NCI-H774 (cell line): Measurements from ENCODE around the gene CRIP1.

Source experiments
- DNase-seq: peaks from one replicate; lab custom pipeline; 2025; lab: John Stamatoyannopoulos, UW

CRIP1 gene

GRCh38 chr14:105492971-105493871, 6.5 kb downstream of the CRIP1 start:
- DNase-seq: no peak

- DNase-seq: no peak
These were observed 7.4 kb downstream of the CRIP1 start for GRCh38 chr14:105493921-105494605.

- DNase-seq: no peak
These were observed 7.9 kb downstream of the CRIP1 start for GRCh38 chr14:105494606-105494929.

DNA sequence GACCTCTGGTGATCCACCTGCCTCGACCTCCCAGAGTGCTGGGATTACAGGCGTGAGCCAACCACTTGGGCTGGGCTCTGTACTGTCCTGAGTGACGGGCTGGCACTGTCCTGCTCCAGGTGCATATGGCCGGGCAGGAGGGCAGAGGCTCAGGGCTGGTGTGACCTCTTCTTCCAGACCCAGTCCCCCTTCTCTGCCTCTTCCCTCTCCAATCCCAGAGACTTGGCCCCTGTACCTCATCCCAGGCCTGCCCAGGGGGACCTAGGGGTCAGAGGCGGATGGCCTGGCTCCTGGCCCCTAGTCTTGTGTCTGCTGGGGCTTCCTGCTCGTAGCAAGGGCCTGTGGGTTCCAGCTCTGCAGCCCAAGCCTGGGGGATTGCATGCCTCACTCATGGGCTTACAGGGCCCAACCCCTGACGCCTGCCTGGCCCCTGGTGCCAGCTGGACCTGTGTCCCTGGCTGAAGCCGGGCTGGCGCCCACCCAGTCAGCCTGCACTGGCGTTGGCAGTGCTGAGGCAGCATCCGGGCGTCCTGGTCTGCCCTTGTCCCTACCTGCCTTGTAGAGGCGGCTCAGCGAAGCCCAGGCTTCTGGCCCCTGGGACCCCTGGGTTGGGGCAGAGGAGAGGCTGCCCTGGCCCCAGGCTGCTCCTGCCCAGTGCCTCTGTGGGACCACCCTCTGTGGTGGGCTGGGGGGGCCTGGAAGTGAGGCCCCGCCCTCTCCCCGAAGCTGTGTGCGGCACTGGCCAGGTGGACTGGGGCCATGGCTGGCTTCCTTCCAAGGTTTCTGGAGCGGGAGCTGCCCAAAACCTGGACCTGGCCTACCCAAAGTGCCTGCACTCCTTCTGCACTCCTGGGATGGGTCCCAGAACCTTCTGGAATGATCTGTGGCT, 8.7 kb downstream of the CRIP1 start:
- no peak for DNase-seq

- DNase-seq: no peak
These were observed 9.5 kb downstream of the CRIP1 start for GRCh38 chr14:105495990-105496830.

DNA sequence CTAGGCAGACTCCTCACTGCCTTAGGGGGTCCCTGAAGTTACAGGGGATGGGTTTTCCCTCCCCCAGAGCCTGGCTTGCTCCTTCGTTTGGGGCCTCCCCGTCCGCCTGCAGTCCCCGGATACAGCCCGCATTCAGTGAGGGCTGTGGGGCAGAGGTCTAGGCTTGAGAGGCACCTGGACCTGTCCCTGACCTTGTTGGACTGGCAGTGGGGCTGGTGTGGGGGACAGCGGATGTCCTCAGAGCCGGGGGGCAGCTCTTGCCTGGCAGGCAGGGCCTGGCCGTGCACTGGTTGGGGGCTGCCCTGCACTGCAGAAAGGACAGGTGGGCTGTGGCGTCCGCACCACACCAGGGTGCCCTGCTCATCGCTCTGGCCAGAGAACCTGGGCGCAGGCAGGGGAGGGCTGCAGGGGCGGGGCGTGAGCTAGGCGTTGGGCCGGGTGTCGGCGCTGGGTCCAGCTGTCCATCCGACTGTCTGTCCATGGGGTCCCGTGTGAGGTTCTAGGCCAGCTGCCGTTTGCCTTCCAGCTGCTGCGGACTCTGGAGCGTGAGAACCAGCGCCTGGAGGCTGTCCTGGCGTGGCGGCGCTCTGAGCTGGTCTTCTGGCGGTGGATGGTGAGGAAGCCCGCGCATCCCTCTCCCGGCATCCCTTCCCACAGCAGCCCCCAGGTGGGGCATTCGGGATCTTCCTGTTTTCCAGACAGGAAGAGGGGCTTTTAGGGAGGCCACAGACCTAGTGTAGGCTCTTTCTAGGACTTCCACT, 10.3 kb downstream of the CRIP1 start:
- DNase-seq: no peak

DNA sequence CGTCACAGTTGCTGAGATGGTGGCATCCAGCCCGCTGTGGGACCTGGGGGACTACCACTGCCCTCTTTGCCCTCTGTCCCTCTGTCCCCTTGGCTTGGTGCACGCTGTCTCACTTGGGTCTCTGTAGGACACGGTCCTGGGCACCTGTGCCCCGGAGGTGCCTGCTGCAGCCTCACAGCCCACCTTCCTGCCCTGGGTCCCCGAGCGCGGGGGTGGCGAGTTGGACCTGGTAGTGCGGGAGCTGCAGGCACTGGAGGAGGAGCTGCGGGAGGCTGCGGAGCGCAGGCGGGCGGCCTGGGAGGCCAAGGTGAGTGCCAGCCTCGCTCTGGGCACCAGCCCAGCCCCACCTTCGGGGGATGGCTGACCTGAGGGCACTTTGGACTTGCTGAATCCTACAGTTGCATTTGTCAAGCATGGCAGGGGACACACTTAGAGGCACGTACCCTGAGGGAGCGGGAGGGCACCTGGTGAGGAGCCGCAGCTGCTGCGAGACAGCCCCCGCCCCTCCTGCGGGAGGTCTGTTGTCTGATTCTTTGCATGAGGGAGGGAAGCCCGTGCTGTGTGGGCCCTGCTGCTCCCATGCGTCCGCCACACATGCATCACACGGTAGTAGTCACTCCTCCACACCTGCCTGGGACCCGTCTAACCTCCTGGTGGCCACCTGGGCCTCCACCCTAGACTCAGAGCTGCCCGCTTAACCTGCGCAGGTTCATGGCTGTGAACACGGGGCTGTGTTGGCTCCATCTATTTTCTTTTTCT, 11.2 kb downstream of the CRIP1 start:
- no peak for DNase-seq

GRCh38 chr14:105498430-105499255, 12.0 kb downstream of the CRIP1 start:
- DNase-seq: no peak

DNA sequence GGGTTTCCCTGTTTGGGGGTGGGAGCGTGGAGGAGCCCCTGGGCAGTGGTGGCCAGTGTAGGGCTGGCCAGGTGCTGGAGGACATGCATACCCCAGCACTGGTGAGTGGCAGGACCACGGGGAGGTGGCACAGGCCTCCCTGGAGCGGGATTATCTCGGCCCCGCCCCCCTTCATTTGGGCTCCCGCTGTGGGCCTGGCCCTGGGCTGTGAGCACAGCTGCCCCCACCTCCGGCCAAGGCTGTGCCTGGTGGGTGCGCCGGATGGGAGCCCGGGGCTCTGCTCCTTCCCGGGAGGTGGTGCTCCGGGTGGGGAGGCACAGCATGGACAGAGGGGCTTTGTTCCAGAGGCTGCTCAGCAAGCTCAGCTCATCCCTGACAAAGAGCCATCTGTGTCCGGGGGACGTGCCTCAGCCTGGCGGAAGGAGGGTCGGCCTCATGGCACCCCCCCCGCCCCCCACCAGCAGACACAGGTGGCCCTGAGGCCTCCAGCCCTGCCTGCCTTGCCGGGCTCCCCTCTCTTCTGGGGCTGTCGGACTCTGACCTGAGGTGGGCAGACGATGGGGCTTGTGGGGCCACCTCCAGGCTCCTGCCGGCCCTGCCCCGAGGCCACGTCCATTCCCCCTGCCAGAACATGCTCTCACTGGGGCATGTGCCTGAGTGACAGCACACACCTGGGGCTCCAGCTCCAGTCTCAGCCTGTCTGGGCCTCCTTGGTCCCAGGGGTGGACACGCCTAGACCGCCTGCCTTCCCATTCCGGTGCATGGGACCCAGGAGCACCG, 12.8 kb downstream of the CRIP1 start:
- no peak for DNase-seq

GRCh38 chr14:105500036-105500725, 13.5 kb downstream of the CRIP1 start:
- DNase-seq: no peak

GRCh38 chr14:105500726-105501101, 14.0 kb downstream of the CRIP1 start:
- DNase-seq: no peak

- no peak for DNase-seq
These were observed 15.0 kb downstream of the CRIP1 start for GRCh38 chr14:105501504-105502291.

GRCh38 chr14:105502446-105503295, 16.0 kb downstream of the CRIP1 start:
- DNase-seq: no peak

DNA sequence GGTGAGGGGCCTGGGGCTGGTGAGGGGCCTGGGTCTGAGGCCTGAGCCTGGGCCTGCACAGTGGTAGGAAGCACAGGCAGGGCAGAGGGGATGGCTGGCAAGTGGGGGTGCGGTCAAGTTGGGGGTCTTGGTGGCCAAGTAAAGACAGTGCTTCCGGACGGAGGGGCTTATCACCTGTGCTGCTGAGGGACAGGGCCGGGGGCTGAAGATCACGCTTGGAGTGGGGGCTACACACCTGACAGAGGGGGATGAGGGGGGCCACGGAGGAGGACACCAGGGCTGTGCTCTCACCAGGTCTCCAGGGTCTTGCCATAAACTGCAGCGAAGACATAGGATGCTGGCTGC, 16.6 kb downstream of the CRIP1 start:
- DNase-seq: no peak

DNA sequence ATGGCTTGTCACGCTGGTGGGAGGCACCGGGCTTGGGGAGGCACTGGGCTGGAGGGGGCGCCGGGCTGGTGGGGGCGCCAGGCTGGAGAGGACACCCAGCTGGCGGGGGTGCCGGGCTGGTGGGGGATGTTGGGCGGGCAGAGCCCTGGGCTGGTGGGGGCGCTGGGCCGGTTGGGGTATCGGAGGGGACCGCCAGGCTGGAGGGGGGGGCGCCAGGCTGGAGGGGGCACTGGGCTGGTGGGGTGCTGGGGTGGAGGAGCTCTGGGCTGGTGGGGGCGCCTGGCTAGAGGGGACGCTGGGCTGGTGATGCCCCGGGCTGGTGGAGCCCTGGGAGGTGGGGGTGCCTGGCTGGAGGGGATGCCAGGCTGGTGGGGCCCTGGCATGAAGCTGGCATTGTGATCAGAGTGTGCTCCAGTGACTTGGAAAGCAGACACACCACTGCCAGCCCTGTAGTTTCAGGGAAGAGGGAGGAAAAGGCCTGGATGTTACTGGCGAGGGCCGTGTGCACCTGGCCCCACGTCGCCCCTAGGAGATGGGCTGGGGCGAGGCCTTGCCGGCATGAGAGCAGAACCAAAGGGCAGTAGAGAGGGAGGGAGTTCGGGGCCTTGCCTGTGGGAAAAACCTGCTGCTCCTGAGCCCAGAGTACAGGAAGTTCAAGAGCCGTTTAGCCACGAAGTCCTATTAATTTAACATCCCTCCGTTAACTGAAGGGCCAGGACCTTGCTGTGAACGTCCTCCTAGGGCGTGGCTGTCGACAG, 17.4 kb downstream of the CRIP1 start:
- no peak for DNase-seq
